ENCODE results near the gene UBAP2. TPM values are rescaled to one million over a fixed set of nuclear protein-coding genes. Genes with fewer than 3 reads are reported as not detected.

UBAP2 gene
- total RNA-seq, 4 donors from 2014 or later: 31.0 to 49.6 (median 37.6) TPM

DNA sequence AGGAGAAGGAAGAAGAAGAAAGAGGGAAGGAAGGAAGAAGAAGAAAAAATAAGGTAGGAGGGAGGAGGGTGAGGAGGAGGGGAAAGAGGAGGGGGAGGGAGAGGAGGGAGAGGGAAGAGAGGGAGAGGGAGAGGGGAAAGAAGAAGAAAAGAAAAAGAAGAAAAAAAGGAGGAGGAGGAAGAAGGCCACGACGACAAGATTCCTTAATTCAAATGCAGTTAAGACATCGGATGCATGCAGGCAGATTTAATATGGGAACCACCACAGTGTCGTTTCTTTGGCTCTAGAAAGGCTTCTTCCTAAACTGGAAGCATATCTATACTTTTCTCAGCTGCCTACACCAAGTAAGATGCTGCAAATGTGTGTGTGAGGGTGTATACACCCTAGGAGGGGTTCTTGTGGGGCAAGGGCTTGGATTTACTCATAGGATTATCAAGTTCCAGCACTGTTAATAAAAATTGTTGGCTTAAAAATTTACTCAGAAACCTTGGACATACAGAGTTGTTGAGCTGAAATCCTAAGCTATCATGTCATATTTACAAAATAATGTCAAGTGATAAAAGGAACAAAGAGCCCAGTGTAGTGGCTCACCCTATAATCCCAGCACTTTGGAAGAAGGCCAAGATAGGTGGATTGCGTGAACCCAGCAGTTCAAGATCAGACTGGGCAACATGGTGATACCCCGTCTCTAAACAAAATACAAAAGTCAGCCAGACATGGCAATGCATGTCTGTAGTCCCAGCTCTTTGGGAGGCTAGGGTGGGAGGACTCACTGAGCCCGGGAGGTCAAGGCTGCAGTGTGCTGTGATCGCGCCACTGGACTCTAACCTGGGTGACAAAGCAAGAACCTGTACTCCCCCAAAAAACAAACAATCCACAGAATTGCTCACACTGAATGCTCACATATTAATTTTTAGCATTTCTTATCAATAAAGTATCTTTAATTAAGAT lies 108.5 kb downstream of the UBAP2 start:
- peaks cover 19 to 74% (median 63%) of the 10 kb centered on the region in 4 donors for H3K36me3 ChIP-seq

DNA sequence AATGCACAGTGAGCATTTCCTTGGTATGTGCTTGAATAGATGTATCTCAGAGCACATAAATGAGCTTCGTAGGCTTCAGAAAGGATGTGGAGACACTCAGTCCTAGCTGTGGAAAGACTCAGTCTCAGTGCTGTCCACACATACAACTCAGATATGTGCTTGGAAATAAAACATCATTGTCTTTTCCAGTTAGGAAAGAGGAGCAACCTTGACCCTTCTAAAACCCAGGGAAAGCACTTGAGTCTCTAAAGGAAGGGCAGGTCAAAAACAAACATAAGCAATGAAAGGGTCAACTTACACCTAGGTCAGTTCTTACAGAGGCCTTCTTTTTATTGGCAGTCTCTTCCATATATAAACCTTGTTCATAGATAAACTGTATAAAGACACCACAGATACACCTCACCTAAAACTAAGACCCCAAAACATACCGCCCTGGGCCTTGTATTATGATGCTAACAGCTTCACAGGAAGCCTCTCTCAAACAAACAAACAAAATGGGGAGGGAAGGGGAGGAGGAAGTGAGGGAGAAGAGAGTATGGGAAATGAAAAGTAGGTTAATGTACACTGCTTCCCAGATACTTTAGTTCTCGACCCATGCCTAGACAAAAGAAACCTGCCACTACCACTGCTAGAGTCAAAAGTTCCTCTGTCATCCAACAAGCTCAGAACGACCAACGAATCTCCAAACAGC lies 114.4 kb downstream of the UBAP2 start:
- H3K27me3 ChIP-seq: no peaks in the 10 kb centered on the region
- WGBS: 77% methylated on average over 5 of the region's 5 CpGs
- no peak for DNase-seq (ENCODE audit: extremely low spot score)
- peaks cover 0 to 5% (median 0%) of the 10 kb centered on the region in 4 donors for H3K4me1 ChIP-seq
- intact Hi-C loops (cut with DNase I): no loop called here
- H3K4me3 ChIP-seq: no peak overlapping the region
- H3K36me3 ChIP-seq: peaks cover 47 to 85% (median 76%) of the 10 kb centered on the region in 4 donors
- H3K27ac ChIP-seq (replicated peaks in 1 of 4): no peak overlapping the region
- no peaks in the 10 kb centered on the region for H3K9me3 ChIP-seq
- TF ChIP-seq, protein P1, sequence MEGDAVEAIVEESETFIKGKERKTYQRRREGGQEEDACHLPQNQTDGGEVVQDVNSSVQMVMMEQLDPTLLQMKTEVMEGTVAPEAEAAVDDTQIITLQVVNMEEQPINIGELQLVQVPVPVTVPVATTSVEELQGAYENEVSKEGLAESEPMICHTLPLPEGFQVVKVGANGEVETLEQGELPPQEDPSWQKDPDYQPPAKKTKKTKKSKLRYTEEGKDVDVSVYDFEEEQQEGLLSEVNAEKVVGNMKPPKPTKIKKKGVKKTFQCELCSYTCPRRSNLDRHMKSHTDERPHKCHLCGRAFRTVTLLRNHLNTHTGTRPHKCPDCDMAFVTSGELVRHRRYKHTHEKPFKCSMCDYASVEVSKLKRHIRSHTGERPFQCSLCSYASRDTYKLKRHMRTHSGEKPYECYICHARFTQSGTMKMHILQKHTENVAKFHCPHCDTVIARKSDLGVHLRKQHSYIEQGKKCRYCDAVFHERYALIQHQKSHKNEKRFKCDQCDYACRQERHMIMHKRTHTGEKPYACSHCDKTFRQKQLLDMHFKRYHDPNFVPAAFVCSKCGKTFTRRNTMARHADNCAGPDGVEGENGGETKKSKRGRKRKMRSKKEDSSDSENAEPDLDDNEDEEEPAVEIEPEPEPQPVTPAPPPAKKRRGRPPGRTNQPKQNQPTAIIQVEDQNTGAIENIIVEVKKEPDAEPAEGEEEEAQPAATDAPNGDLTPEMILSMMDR (IDR thresholded peaks at IDR 0.05): no peak
- TF ChIP-seq POLR2A (IDR thresholded peaks at IDR 0.05; ENCODE audit: low read depth): no peak
- TF ChIP-seq POLR2AphosphoS5 (IDR thresholded peaks at IDR 0.05): no peak
- no peak for TF ChIP-seq EP300 (IDR thresholded peaks at IDR 0.05)

More for the DNA sequence above, 108.5 kb downstream of the UBAP2 start:
- no peaks in the 10 kb centered on the region for H3K27me3 ChIP-seq
- H3K4me1 ChIP-seq: peaks cover 6 to 22% (median 16%) of the 10 kb centered on the region in 4 donors
- DNase-seq (ENCODE audit: extremely low spot score): no peak
- TF ChIP-seq POLR2A (IDR thresholded peaks at IDR 0.05; ENCODE audit: low read depth) (no peak), EP300 (IDR thresholded peaks at IDR 0.05) (no peak), POLR2AphosphoS5 (IDR thresholded peaks at IDR 0.05) (no peak)
- TF ChIP-seq, protein P1 (IDR thresholded peaks at IDR 0.05): no peak
- WGBS: 54% methylated on average over 9 of the region's 9 CpGs
- intact Hi-C loops (cut with DNase I): no loop called here
- H3K9me3 ChIP-seq: no peaks in the 10 kb centered on the region
- no peak overlapping the region for H3K27ac ChIP-seq (replicated peaks in 1 of 4)
- H3K4me3 ChIP-seq: no peak overlapping the region

DNA sequence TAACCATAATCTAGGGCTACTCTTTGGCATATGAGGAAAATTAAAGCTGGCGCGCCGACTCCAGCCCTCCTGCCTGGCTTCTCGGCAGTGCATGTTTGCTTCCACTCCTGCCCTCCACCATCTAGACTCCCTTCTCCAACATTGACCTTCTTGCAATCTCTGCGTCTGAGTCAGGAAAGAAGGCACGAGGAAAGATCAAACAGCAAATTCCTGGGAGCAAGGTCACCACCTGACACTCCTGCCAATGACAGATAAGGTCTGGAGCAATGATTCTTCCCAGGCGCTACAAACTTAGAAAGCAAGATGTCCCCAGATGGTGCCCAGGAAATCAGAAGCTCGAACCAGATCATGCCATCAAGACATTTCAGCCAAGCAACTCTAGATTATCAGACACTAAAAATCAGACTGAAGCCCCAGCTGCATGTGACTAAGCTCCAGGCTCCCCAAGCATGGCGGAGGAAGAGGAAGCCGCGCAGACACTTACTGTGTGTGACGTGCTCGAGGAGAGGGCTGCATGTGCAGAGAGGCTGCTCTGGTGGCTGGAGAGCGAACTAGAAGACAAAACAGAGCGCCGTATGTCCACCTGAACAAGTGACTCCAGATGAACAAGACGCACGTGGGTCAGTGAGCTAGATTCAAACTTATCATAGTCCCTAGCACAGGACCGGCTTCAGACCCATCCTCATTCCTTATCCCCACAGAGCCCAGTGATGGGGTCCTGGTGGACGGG lies 116.4 kb downstream of the UBAP2 start:
- intact Hi-C loops (cut with DNase I): no loop called here
- Histone ChIP-seq H3K27ac (replicated peaks in 1 of 4) (no peak overlapping the region), H3K36me3 (peaks cover 60 to 94% (median 82%) of the 10 kb centered on the region in 4 donors), H3K27me3 (no peaks in the 10 kb centered on the region), H3K4me3 (no peak overlapping the region), H3K9me3 (no peaks in the 10 kb centered on the region), H3K4me1 (peaks cover 0 to 5% (median 0%) of the 10 kb centered on the region in 4 donors)
- TF ChIP-seq EP300 (IDR thresholded peaks at IDR 0.05) (no peak), POLR2AphosphoS5 (IDR thresholded peaks at IDR 0.05) (no peak), POLR2A (IDR thresholded peaks at IDR 0.05; ENCODE audit: low read depth) (no peak)
- TF ChIP-seq, protein P1 (IDR thresholded peaks at IDR 0.05): no peak
- WGBS: 91% methylated on average over 16 of the region's 20 CpGs
- DNase-seq (ENCODE audit: extremely low spot score): no peak

DNA sequence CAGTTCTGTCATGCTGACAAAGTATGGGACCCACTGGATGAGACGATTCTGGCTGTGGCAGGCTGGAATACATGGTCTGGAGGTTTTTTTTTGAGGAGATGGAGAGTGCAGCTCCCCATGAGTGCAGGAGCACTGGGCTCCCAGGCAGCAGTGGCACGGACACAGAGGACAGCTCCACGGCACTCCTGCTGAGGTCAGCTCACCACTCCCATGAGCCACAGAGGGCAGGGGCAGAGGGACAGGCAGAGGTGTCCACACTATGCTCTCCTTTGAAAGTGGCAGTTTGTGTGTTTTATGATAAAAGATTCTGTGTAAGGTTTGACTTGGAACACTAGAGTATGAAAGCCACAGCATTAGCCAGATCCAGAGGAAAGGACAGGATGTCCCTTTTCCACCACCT lies 117.4 kb downstream of the UBAP2 start:
- intact Hi-C loops (cut with DNase I): no loop called here
- no peak overlapping the region for H3K27ac ChIP-seq (replicated peaks in 1 of 4)
- no peak overlapping the region for H3K4me3 ChIP-seq
- no peaks in the 10 kb centered on the region for H3K9me3 ChIP-seq
- no peaks in the 10 kb centered on the region for H3K27me3 ChIP-seq
- TF ChIP-seq, protein P1 (IDR thresholded peaks at IDR 0.05): no peak
- TF ChIP-seq EP300 (IDR thresholded peaks at IDR 0.05) (no peak), POLR2A (IDR thresholded peaks at IDR 0.05; ENCODE audit: low read depth) (no peak)
- H3K4me1 ChIP-seq: peaks cover 0 to 5% (median 0%) of the 10 kb centered on the region in 4 donors
- no peak for DNase-seq (ENCODE audit: extremely low spot score)
- WGBS: 85% methylated on average over 3 of the region's 3 CpGs
- H3K36me3 ChIP-seq: peaks cover 68 to 100% (median 90%) of the 10 kb centered on the region in 4 donors

Measured in esophagus muscularis mucosa (tissue), 4 donors.